Vagina (tissue), 2 donors: ENCODE measurements around the gene RAB40C.

Experiments
- CTCF ChIP-seq, 3 experiments: fragments of 450-650 bp in 2 of 3; fragments of 200-600 bp in 1 of 3; sonication (generic) in 1 of 3; IDR thresholded peaks; one replicate each; pipeline ENCODE4 v1.5.1; 2017 to 2019; ENCODE audit warnings: antibody characterized with exemption in 3 of 3, mild to moderate bottlenecking in 2 of 3, moderate library complexity in 2 of 3
- POLR2AphosphoS5 ChIP-seq, 2 donors: sonication (generic); formaldehyde crosslinking; IDR thresholded peaks; one replicate each; pipeline ENCODE4 v1.9.0; 2017; ENCODE audit warnings: antibody characterized with exemption in 2 of 2, mild to moderate bottlenecking in 2 of 2, low read depth in 1 of 2; ENCODE audit not compliant: insufficient read depth in 1 of 2

- TF ChIP-seq CTCF (IDR thresholded peaks at IDR 0.05) (no peak), POLR2AphosphoS5 (IDR thresholded peaks at IDR 0.05; ENCODE audit: insufficient read depth in 1 of 2, low read depth in 1 of 2) (no peak)
Measured at GRCh38 chr16:606656-607307, 16.9 kb downstream of the RAB40C start.
